Adrenal gland (tissue), 5 donors: ENCODE results near the gene MAGEC3.

Source experiments
- CTCF ChIP-seq, 6 experiments: fragments of 450-650 bp in 4 of 6; fragments of 200-600 bp in 2 of 6; sonication (generic) in 1 of 6; IDR thresholded peaks; 1 replicate in 5 of 6; 2 replicates in 1 of 6; pipeline versions ENCODE4 v1.5.1 to v1.8.0; 2016 to 2021; ENCODE audit warnings: antibody characterized with exemption in 6 of 6, mild to moderate bottlenecking in 2 of 6, moderate library complexity in 1 of 6
- POLR2A ChIP-seq, 2 donors: fragments of 450-650 bp; IDR thresholded peaks; one replicate each; pipeline ENCODE4 v1.6.1; 2017; ENCODE audit warnings: antibody characterized with exemption in 2 of 2, mild to moderate bottlenecking in 2 of 2, moderate library complexity in 1 of 2
- donor health status: DM: no; HTN: no; CAD: no.

DNA sequence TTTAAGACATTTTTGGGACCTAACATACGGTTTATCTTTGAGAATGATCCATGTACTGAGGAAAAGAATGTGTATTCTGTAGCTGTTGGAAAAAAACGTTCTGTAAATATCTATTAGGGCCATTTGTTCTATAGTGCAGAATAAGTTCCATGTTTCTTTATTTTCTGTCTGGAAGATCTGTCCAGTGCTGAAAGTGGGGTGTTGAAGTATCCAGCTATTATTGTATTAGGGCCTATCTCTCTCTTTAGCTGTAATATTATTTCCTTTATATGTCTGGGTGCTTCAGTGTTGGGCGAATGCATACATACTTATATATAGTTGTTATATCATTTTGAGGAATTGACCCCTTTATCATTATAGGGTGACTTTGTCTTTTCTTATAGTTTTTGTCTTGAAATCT lies 90.3 kb downstream of the MAGEC3 start:
- TF ChIP-seq CTCF (IDR thresholded peaks at IDR 0.05), result no peak
- TF ChIP-seq POLR2A (IDR thresholded peaks at IDR 0.05), result no peak
